OCI-LY7 (cell line): ENCODE results near the gene MPPED1. TPM values are rescaled to one million over a fixed set of nuclear protein-coding genes. Genes with fewer than 3 reads are reported as not detected.

Experiments
- BruUV-seq: library from RNA; stranded (reverse); fragments of 400-500 nt; replicated peaks from 2 replicates; lab custom pipeline; 2021; lab: Mats Ljungman, UMichigan
- CTCF ChIA-PET: fragments of 300-600 bp; sonication (Branson Sonifier 250); formaldehyde crosslinking; loops from one replicate; lab custom pipeline; 2022; ENCODE audit warnings: antibody characterized with exemption; ENCODE audit not compliant: unreplicated experiment; lab: Charles Lee
- POLR2A ChIA-PET: fragments of 300-600 bp; sonication (Branson Sonifier 250); formaldehyde crosslinking; loops from one replicate; lab custom pipeline; 2022; ENCODE audit warnings: antibody characterized with exemption; lab: Charles Lee
- DNase-seq: peaks from one replicate; pipeline ENCODE4 v3.0.0-alpha.2; 2015; ENCODE audit warnings: low spot score
- H2AFZ ChIP-seq: fragments of 200-600 bp; sonication (generic), shearing (Covaris generic); 2 replicates; pipeline ENCODE4 v1.6.1; 2014; ENCODE audit warnings: mild to moderate bottlenecking, antibody characterized with exemption, low read length, moderate library complexity
- H3K27ac ChIP-seq: fragments of 200-600 bp; sonication (generic); 2 replicates; pipeline ENCODE4 v1.5.1; 2014; ENCODE audit warnings: mixed run types, low read depth, mild to moderate bottlenecking, moderate library complexity, low read length, inconsistent platforms; ENCODE audit not compliant: poor library complexity, severe bottlenecking
- H3K36me3 ChIP-seq: fragments of 200-600 bp; sonication (generic); 2 replicates; pipeline ENCODE4 v1.6.1; 2014; ENCODE audit warnings: mild to moderate bottlenecking, antibody characterized with exemption, low read length, moderate library complexity, mixed read lengths; ENCODE audit not compliant: insufficient read depth
- H3K4me1 ChIP-seq: fragments of 200-600 bp; sonication (generic); 2 replicates; pipeline ENCODE4 v1.5.1; 2014; ENCODE audit warnings: mild to moderate bottlenecking, low read length; ENCODE audit not compliant: insufficient read depth, poor library complexity, severe bottlenecking
- H3K4me2 ChIP-seq: fragments of 200-600 bp; sonication (generic); 2 replicates; pipeline ENCODE4 v1.6.1; 2014; ENCODE audit warnings: mild to moderate bottlenecking, low read length
- H3K4me3 ChIP-seq: fragments of 200-600 bp; sonication (generic); 2 replicates; pipeline ENCODE4 v1.5.1; 2014; ENCODE audit warnings: mild to moderate bottlenecking, low read depth, low read length; ENCODE audit not compliant: poor library complexity, severe bottlenecking
- H3K79me2 ChIP-seq: fragments of 200-600 bp; sonication (generic); 2 replicates; pipeline ENCODE4 v1.6.1; 2016; ENCODE audit warnings: low read depth, mild to moderate bottlenecking, low read length, moderate library complexity, mixed read lengths; ENCODE audit not compliant: insufficient read depth
- H3K9me2 ChIP-seq: fragments of 200-600 bp; sonication (generic); 2 replicates; pipeline ENCODE4 v1.6.1; 2016; ENCODE audit warnings: mild to moderate bottlenecking, low read length, mixed read lengths; ENCODE audit not compliant: insufficient read depth
- H3K9me3 ChIP-seq: fragments of 200-600 bp; sonication (generic); 2 replicates; pipeline ENCODE4 v1.6.1; 2014; ENCODE audit warnings: mild to moderate bottlenecking, mixed run types, low read length, mixed read lengths
- H4K20me1 ChIP-seq: fragments of 200-600 bp; sonication (generic); 2 replicates; pipeline ENCODE4 v1.6.1; 2014; ENCODE audit warnings: mild to moderate bottlenecking, antibody characterized with exemption, low read length, moderate library complexity, mixed read lengths; ENCODE audit not compliant: insufficient read depth
- CTCF ChIP-seq: fragments of 200-600 bp; sonication (generic); conservative IDR thresholded peaks from 2 replicates; pipeline ENCODE4 v1.5.1; 2014; ENCODE audit warnings: mild to moderate bottlenecking, antibody characterized with exemption, low read length, moderate library complexity, mixed read lengths
- EZH2phosphoT487 ChIP-seq: fragments of 200-600 bp; sonication (generic); IDR thresholded peaks from 2 replicates; pipeline ENCODE4 v1.6.1; 2018; ENCODE audit warnings: low read depth, borderline replicate concordance, mild to moderate bottlenecking, mixed run types, antibody characterized with exemption, low read length, moderate library complexity, mixed read lengths
- intact Hi-C: fragments of 100-400 bp; cut with micrococcal nuclease; formaldehyde crosslinking; loops from one replicate; pipeline ENCODE4 v1.10.0; 2022; ENCODE audit not compliant: unreplicated experiment
- total RNA-seq, 2 experiments: library from RNA; depleted of rRNA in 1 of 2; stranded (reverse); fragments of >200 nt in 1 of 2; shearing (Covaris generic) in 1 of 2; gene quantifications; 2 replicates each; pipeline ENCODE4 v1.2.3, GENCODE V29; 2014 to 2022

The MPPED1 gene
- total RNA-seq, 2 experiments from 2014 or later: not detected

GRCh38 chr22:43428521-43428920 is 16.7 kb downstream of the MPPED1 start:
- Histone ChIP-seq H3K4me3 (no peak overlapping the region), H3K9me3 (no peaks in the 10 kb centered on the region), H4K20me1 (no peaks in the 10 kb centered on the region), H3K79me2 (no peaks in the 10 kb centered on the region), H3K4me1 (no peaks in the 10 kb centered on the region), H3K36me3 (no peaks in the 10 kb centered on the region), H3K4me2 (no peak overlapping the region), H3K27ac (no peak overlapping the region), H2AFZ (no peak overlapping the region), H3K9me2 (no peaks in the 10 kb centered on the region)
- POLR2A ChIA-PET: no interaction called here
- intact Hi-C loops: no loop called here
- CTCF ChIA-PET: no interaction called here
- DNase-seq: no peak
- no TSS peak for BruUV-seq
- TF ChIP-seq EZH2phosphoT487 (no peak), CTCF (no peak)

DNA sequence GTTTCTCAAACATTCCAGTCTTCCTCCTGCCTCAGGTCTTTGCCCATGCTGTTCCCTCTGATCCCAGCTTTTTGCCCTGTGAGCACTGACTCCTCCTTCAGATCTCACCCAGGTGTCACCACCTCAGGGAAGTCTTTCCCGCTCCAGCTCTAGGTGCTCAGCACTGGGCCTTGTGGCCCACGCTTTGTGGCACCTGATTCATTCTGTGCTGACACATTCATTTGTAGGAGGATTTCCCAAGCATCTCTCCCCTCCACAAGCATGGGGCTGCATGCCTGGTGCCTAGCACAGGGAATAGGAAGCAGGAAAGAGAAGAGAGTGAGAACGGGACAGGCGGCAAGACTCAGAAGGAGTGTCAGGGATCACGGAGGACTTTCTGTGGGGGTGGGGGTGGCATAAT is 17.6 kb downstream of the MPPED1 start:
- no peaks in the 10 kb centered on the region for H4K20me1 ChIP-seq
- intact Hi-C loops: no loop called here
- no peaks in the 10 kb centered on the region for H3K9me2 ChIP-seq
- no peaks in the 10 kb centered on the region for H3K36me3 ChIP-seq
- CTCF ChIA-PET: no interaction called here
- POLR2A ChIA-PET: no interaction called here
- TF ChIP-seq CTCF (no peak), EZH2phosphoT487 (no peak)
- no peak overlapping the region for H3K27ac ChIP-seq
- H3K4me2 ChIP-seq: no peak overlapping the region
- no peaks in the 10 kb centered on the region for H3K4me1 ChIP-seq
- no peak overlapping the region for H2AFZ ChIP-seq
- no peak for DNase-seq
- no peaks in the 10 kb centered on the region for H3K79me2 ChIP-seq
- no TSS peak for BruUV-seq
- no peak overlapping the region for H3K4me3 ChIP-seq
- no peaks in the 10 kb centered on the region for H3K9me3 ChIP-seq

- BruUV-seq: no TSS peak
- Histone ChIP-seq H3K27ac (no peak overlapping the region), H3K9me3 (no peaks in the 10 kb centered on the region), H3K9me2 (no peaks in the 10 kb centered on the region), H3K79me2 (no peaks in the 10 kb centered on the region), H3K4me2 (no peak overlapping the region), H4K20me1 (no peaks in the 10 kb centered on the region), H3K4me3 (no peak overlapping the region), H3K4me1 (no peaks in the 10 kb centered on the region), H2AFZ (no peak overlapping the region), H3K36me3 (no peaks in the 10 kb centered on the region)
- ChIA-PET CTCF (no interaction called here), POLR2A (no interaction called here)
- intact Hi-C loops: no loop called here
- TF ChIP-seq EZH2phosphoT487: no peak
- no peak for TF ChIP-seq CTCF
- no peak for DNase-seq
Measured at GRCh38 chr22:43431808-43432554, 20.2 kb downstream of the MPPED1 start.
